SK-N-SH (cell line): ENCODE measurements around the gene CBR1. TPM values are rescaled to one million over a fixed set of nuclear protein-coding genes. Genes with fewer than 3 reads are reported as not detected.
A peak's percentile ranks its signal among the peaks of the same experiment; 100 is the strongest.

ENCODE experiments used
- CTCF ChIA-PET: fragments of 300-600, 350-600 bp; formaldehyde crosslinking; extraction: SDS; loops from one replicate; lab custom pipeline; 2021; lab: Yijun Ruan, JAX
- POLR2A ChIA-PET: fragments of 350-600 bp; sonication (Branson Sonifier 250); formaldehyde crosslinking; extraction: SDS; loops from one replicate; lab custom pipeline; 2020; ENCODE audit warnings: antibody characterized with exemption, inconsistent platforms; lab: Yijun Ruan, JAX
- DNase-seq: peaks from one replicate; pipeline ENCODE4 v3.0.0; 2012
- H2AFZ ChIP-seq: fragments of 200-600 bp; sonication (generic); 2 replicates; pipeline ENCODE4 v1.8.1; 2016; ENCODE audit warnings: antibody characterized with exemption, mild to moderate bottlenecking, low read depth
- H3F3A ChIP-seq: fragments of 200-600 bp; sonication (generic); replicated peaks from 2 replicates; pipeline ENCODE3; 2016; ENCODE audit warnings: antibody characterized with exemption, mild to moderate bottlenecking; ENCODE audit not compliant: insufficient read depth
- H3K27ac ChIP-seq, 2 experiments: fragments of 200-500 bp in 1 of 2; fragments of 200-600 bp in 1 of 2; sonication (Bioruptor generic) in 1 of 2; sonication (generic), shearing (Covaris generic) in 1 of 2; 2 replicates each; pipeline versions ENCODE4 v1.5.1 to v1.6.1; 2014 to 2016; ENCODE audit warnings: low read depth in 2 of 2, inconsistent platforms in 1 of 2, low read length in 1 of 2, mild to moderate bottlenecking in 1 of 2, mixed read lengths in 1 of 2
- H3K27me3 ChIP-seq: fragments of 200-600 bp; sonication (generic), shearing (Covaris generic); 2 replicates; pipeline ENCODE4 v1.6.1; 2016; ENCODE audit warnings: mixed run types; ENCODE audit not compliant: insufficient read depth
- H3K36me3 ChIP-seq, 2 experiments: fragments of 200-500 bp in 1 of 2; fragments of 200-600 bp in 1 of 2; sonication (Bioruptor generic) in 1 of 2; sonication (generic) in 1 of 2; replicated peaks in 1 of 2; 2 replicates each; pipeline versions ENCODE3 to v1.5.1; 2014 to 2016; ENCODE audit warnings: low read length in 1 of 2, mild to moderate bottlenecking in 1 of 2; ENCODE audit not compliant: insufficient read depth in 2 of 2, control insufficient read depth in 1 of 2
- H3K4me1 ChIP-seq, 2 experiments: fragments of 200-500 bp in 1 of 2; fragments of 200-600 bp in 1 of 2; sonication (Bioruptor generic) in 1 of 2; sonication (generic), shearing (Covaris generic) in 1 of 2; 2 replicates each; pipeline versions ENCODE4 v1.5.1 to v1.6.1; 2014 to 2016; ENCODE audit warnings: low read depth in 1 of 2, low read length in 1 of 2, mixed run types in 1 of 2; ENCODE audit not compliant: insufficient read depth in 2 of 2, control insufficient read depth in 1 of 2
- H3K4me2 ChIP-seq: fragments of 200-600 bp; sonication (generic), shearing (Covaris generic); 2 replicates; pipeline ENCODE4 v1.6.1; 2017; ENCODE audit warnings: mixed run types
- H3K4me3 ChIP-seq, 2 experiments: fragments of 200-500 bp in 1 of 2; fragments of 200-600 bp in 1 of 2; sonication (Bioruptor generic) in 1 of 2; sonication (generic), shearing (Covaris generic) in 1 of 2; 2 replicates each; pipeline versions ENCODE4 v1.5.1 to v1.8.1; 2014 to 2016; ENCODE audit warnings: low read depth in 2 of 2, inconsistent platforms in 1 of 2, low read length in 1 of 2, mild to moderate bottlenecking in 1 of 2, mixed read lengths in 1 of 2, moderate library complexity in 1 of 2
- H3K79me2 ChIP-seq: fragments of 200-600 bp; sonication (generic); 2 replicates; pipeline ENCODE4 v1.8.1; 2017; ENCODE audit warnings: mild to moderate bottlenecking; ENCODE audit not compliant: insufficient read depth
- H3K9ac ChIP-seq: fragments of 200-600 bp; sonication (generic); 2 replicates; pipeline ENCODE4 v1.6.1; 2017; ENCODE audit warnings: mixed run types
- H3K9me2 ChIP-seq: fragments of 200-600 bp; sonication (generic); 2 replicates; pipeline ENCODE4 v1.6.1; 2017; ENCODE audit warnings: mixed run types
- H3K9me3 ChIP-seq: fragments of 200-600 bp; sonication (generic); 2 replicates; pipeline ENCODE4 v1.6.1; 2017; ENCODE audit warnings: mixed run types, mild to moderate bottlenecking, moderate library complexity
- H4K20me1 ChIP-seq: fragments of 200-600 bp; sonication (generic); 2 replicates; pipeline ENCODE4 v1.6.1; 2017; ENCODE audit warnings: mild to moderate bottlenecking, mixed run types; ENCODE audit not compliant: insufficient read depth
- ELF1 ChIP-seq: IDR thresholded peaks from 2 replicates; pipeline ENCODE4 v1.4.0; 2012
- EP300 ChIP-seq, 2 experiments: IDR thresholded peaks; 2 replicates each; pipeline versions ENCODE4 v1.4.0 to v1.6.1; 2012; ENCODE audit warnings: borderline replicate concordance in 1 of 2, low read depth in 1 of 2, low read length in 1 of 2
- EZH2phosphoT487 ChIP-seq: fragments of 200-600 bp; sonication (generic); IDR thresholded peaks from 2 replicates; pipeline ENCODE4 v1.6.1; 2017; ENCODE audit warnings: low read depth, mixed run types, mild to moderate bottlenecking, antibody characterized with exemption, moderate library complexity, borderline replicate concordance
- FOSL2 ChIP-seq: IDR thresholded peaks from 2 replicates; pipeline ENCODE4 v1.4.0; 2012; ENCODE audit warnings: low read depth, mild to moderate bottlenecking, moderate library complexity, borderline replicate concordance
- FOXM1 ChIP-seq: IDR thresholded peaks from 2 replicates; pipeline ENCODE4 v1.4.0; 2012; ENCODE audit warnings: low read depth, mild to moderate bottlenecking
- GABPA ChIP-seq: IDR thresholded peaks from 2 replicates; pipeline ENCODE4 v1.4.0; 2012; ENCODE audit warnings: low read depth, mild to moderate bottlenecking
- GATA2 ChIP-seq: sonication (generic); formaldehyde crosslinking; IDR thresholded peaks from 2 replicates; pipeline ENCODE4 v1.5.0; 2020; ENCODE audit warnings: mild to moderate bottlenecking, missing genetic modification reagents
- JUND ChIP-seq: IDR thresholded peaks from 2 replicates; pipeline ENCODE4 v1.4.0; 2012
- MEF2A ChIP-seq: IDR thresholded peaks from 2 replicates; pipeline ENCODE4 v1.4.0; 2012; ENCODE audit warnings: low read depth, borderline replicate concordance
- NFIC ChIP-seq: IDR thresholded peaks from 2 replicates; pipeline ENCODE4 v1.4.0; 2012; ENCODE audit warnings: borderline replicate concordance
- NRF1 ChIP-seq: IDR thresholded peaks from 2 replicates; pipeline ENCODE4 v1.6.1; 2012; ENCODE audit warnings: low read depth, mild to moderate bottlenecking, low read length
- RCOR1 ChIP-seq: fragments of 150-350 bp; IDR thresholded peaks from 2 replicates; pipeline ENCODE4 v1.6.1; 2017; ENCODE audit warnings: antibody characterized with exemption, low read length
- RXRA ChIP-seq: IDR thresholded peaks from 2 replicates; pipeline ENCODE4 v1.4.0; 2012; ENCODE audit warnings: low read depth, mild to moderate bottlenecking, borderline replicate concordance
- SIN3A ChIP-seq: IDR thresholded peaks from 2 replicates; pipeline ENCODE4 v1.6.1; 2012; ENCODE audit warnings: low read depth, mild to moderate bottlenecking, low read length, moderate library complexity, borderline replicate concordance
- SMC3 ChIP-seq: IDR thresholded peaks from 2 replicates; pipeline ENCODE4 v1.6.1; 2012; ENCODE audit warnings: low read depth, low read length, improper control_type of control experiment
- TCF12 ChIP-seq: IDR thresholded peaks from 2 replicates; pipeline ENCODE4 v1.4.0; 2012
- YY1 ChIP-seq: IDR thresholded peaks from 2 replicates; pipeline ENCODE4 v1.4.0; 2012; ENCODE audit warnings: low read depth, mild to moderate bottlenecking
- WGBS: methylation state at CpG from one replicate; pipeline ENCODE4 v1.1.6; 2017; ENCODE audit warnings: low lambda C conversion rate; 5-methylcytosine and 5-hydroxymethylcytosine counted together
- polyA plus RNA-seq, 3 experiments: library from polyadenylated mRNA; depleted of rRNA; stranded (reverse); fragments of >200 nt; gene quantifications; 2 replicates each; pipeline ENCODE4 v1.2.3, GENCODE V29; 2012
- TF ChIP-seq, protein P1 (sequence below): fragments of 150-350 bp; IDR thresholded peaks from 2 replicates; pipeline ENCODE4 v1.6.1; 2016; ENCODE audit warnings: mild to moderate bottlenecking, low read depth, low read length
- TF ChIP-seq, protein P2 (sequence below): IDR thresholded peaks from 2 replicates; pipeline ENCODE4 v1.4.0; 2012; ENCODE audit warnings: low read depth, borderline replicate concordance
- TF ChIP-seq, protein P3 (sequence below): fragments of 150-350 bp; IDR thresholded peaks from 2 replicates; pipeline ENCODE4 v1.6.1; 2017; ENCODE audit warnings: antibody characterized with exemption, low read length, low read depth, borderline replicate concordance
- TF ChIP-seq, protein P4 (sequence below): IDR thresholded peaks from 2 replicates; pipeline ENCODE4 v1.6.1; 2012; ENCODE audit warnings: mild to moderate bottlenecking, low read depth, low read length, moderate library complexity

CBR1 gene
- polyA plus RNA-seq, 1 of the 3 experiments (the other 2 are of a cell fraction), result 136 TPM

DNA sequence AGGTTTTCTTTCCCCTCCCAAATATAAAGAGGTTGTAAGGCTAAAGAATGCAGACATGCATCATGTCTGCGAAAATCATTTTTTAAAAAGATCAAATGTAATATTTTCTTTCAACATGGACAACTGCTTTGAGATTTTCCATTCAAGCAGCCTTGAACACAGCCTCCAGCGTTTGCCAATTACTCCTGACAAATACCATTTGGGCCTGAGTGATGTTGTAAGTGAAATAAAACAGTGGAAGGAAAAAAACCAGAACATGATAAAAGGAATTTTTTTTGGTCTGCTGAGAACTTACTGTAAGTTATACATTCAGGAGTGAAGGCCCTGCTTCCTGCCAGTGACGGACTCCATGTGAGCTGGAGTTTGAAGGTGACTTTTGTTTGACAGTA, 46.7 kb upstream of the CBR1 start:
- Histone ChIP-seq H3K9me2 (no peaks in the 10 kb centered on the region), H3K9me3 (no peaks in the 10 kb centered on the region), H4K20me1 (no peaks in the 10 kb centered on the region), H3K79me2 (no peaks in the 10 kb centered on the region), H3K36me3 (no peaks in the 10 kb centered on the region), H3K4me1 (peaks cover 0 to 9% of the 10 kb centered on the region in 2 experiments; a peak in 2 of 4 replicates), H3K27ac (peak overlapping the region in 1 of 2 experiments; percentile 80; a peak in 2 of 4 replicates), H3K27me3 (no peaks in the 10 kb centered on the region; the same call in 1 of the 2 replicates), H3F3A (no peaks in the 10 kb centered on the region), H3K4me3 (no peak overlapping the region), H3K9ac (no peak overlapping the region), H2AFZ (0 out of 2 replicates have a peak overlapping the region, but pooled peaks have one; percentile 32), H3K4me2 (no peak overlapping the region)
- WGBS, result 28% methylated on average over 3 of the region's 3 CpGs
- ChIA-PET POLR2A (no interaction called here), CTCF (interaction anchor here (0.9 to 2.8 kb wide), 8 partner anchors 13 to 1335 kb away, joined by 3 to 8 read pairs (median 5); no protein-coding TSS in a partner anchor)
- TF ChIP-seq RCOR1, result 0 out of 2 replicates have a peak, but pooled peaks have one; percentile 16
- peak in 1 of 2 experiments; percentile 62; a peak in 1 of 4 replicates for TF ChIP-seq EP300 (IDR thresholded peaks at IDR 0.05; ENCODE audit: borderline replicate concordance in 1 of 2, low read depth in 1 of 2, low read length in 1 of 2)
- peak; percentile 48 for TF ChIP-seq TCF12
- TF ChIP-seq EZH2phosphoT487, result no peak
- peak; percentile 42 for DNase-seq

DNA sequence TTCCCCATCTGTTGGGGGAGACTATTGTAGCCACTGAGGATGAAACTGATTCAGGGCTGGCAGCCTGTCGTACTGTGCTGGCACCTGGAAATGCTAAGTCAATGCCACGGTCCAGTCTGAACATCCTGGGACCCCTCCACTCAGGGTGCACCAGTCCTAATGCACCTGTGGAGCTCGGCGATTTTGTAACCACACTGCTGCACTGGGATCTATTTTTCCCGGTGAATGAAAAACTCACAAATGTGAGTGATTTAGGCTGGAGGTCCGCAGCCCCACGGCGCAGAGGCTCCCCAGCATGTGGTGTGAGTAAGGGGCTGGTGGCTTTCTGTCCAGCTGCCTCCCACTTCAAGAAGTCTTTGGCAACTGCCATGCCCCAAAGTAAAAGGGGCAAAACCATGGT, 45.0 kb upstream of the CBR1 start:
- CTCF ChIA-PET, result interaction anchor here (0.6 to 2.7 kb wide), 4 partner anchors 10 to 1331 kb away, joined by 3 to 7 read pairs (median 6); no protein-coding TSS in a partner anchor
- H3F3A ChIP-seq, result no peaks in the 10 kb centered on the region
- no peak overlapping the region for H3K9ac ChIP-seq
- H3K9me2 ChIP-seq, result no peaks in the 10 kb centered on the region
- 91% methylated on average over 8 of the region's 8 CpGs for WGBS
- H3K79me2 ChIP-seq, result no peaks in the 10 kb centered on the region
- no peaks in the 10 kb centered on the region for H3K9me3 ChIP-seq
- POLR2A ChIA-PET, result no interaction called here
- H3K4me2 ChIP-seq, result no peak overlapping the region
- H3K27ac ChIP-seq, result no peak overlapping the region
- H4K20me1 ChIP-seq, result no peaks in the 10 kb centered on the region
- H3K4me3 ChIP-seq, result no peak overlapping the region
- no peak for DNase-seq
- no peaks in the 10 kb centered on the region for H3K36me3 ChIP-seq
- peaks cover 0 to 12% of the 10 kb centered on the region in 2 experiments; a peak in 2 of 4 replicates for H3K4me1 ChIP-seq
- no peak overlapping the region for H2AFZ ChIP-seq
- H3K27me3 ChIP-seq, result no peaks in the 10 kb centered on the region
- no peak for TF ChIP-seq RXRA
- TF ChIP-seq, protein P1, sequence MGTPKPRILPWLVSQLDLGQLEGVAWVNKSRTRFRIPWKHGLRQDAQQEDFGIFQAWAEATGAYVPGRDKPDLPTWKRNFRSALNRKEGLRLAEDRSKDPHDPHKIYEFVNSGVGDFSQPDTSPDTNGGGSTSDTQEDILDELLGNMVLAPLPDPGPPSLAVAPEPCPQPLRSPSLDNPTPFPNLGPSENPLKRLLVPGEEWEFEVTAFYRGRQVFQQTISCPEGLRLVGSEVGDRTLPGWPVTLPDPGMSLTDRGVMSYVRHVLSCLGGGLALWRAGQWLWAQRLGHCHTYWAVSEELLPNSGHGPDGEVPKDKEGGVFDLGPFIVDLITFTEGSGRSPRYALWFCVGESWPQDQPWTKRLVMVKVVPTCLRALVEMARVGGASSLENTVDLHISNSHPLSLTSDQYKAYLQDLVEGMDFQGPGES, result no peak
- TF ChIP-seq YY1, result no peak
- TF ChIP-seq GABPA, result no peak
- no peak for TF ChIP-seq EZH2phosphoT487
- TF ChIP-seq GATA2 (CRISPR knock-in tag), result no peak
- TF ChIP-seq MEF2A, result no peak
- no peak for TF ChIP-seq SIN3A
- TF ChIP-seq SMC3, result no peak
- no peak for TF ChIP-seq FOXM1
- no peak for TF ChIP-seq EP300 (IDR thresholded peaks at IDR 0.05; ENCODE audit: borderline replicate concordance in 1 of 2, low read depth in 1 of 2, low read length in 1 of 2)
- no peak for TF ChIP-seq ELF1
- TF ChIP-seq, protein P2, sequence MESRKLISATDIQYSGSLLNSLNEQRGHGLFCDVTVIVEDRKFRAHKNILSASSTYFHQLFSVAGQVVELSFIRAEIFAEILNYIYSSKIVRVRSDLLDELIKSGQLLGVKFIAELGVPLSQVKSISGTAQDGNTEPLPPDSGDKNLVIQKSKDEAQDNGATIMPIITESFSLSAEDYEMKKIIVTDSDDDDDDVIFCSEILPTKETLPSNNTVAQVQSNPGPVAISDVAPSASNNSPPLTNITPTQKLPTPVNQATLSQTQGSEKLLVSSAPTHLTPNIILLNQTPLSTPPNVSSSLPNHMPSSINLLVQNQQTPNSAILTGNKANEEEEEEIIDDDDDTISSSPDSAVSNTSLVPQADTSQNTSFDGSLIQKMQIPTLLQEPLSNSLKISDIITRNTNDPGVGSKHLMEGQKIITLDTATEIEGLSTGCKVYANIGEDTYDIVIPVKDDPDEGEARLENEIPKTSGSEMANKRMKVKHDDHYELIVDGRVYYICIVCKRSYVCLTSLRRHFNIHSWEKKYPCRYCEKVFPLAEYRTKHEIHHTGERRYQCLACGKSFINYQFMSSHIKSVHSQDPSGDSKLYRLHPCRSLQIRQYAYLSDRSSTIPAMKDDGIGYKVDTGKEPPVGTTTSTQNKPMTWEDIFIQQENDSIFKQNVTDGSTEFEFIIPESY, result no peak
- TF ChIP-seq, protein P3, sequence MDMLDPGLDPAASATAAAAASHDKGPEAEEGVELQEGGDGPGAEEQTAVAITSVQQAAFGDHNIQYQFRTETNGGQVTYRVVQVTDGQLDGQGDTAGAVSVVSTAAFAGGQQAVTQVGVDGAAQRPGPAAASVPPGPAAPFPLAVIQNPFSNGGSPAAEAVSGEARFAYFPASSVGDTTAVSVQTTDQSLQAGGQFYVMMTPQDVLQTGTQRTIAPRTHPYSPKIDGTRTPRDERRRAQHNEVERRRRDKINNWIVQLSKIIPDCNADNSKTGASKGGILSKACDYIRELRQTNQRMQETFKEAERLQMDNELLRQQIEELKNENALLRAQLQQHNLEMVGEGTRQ, result no peak
- TF ChIP-seq FOSL2, result no peak
- no peak for TF ChIP-seq NRF1
- TF ChIP-seq JUND, result no peak
- TF ChIP-seq, protein P4, sequence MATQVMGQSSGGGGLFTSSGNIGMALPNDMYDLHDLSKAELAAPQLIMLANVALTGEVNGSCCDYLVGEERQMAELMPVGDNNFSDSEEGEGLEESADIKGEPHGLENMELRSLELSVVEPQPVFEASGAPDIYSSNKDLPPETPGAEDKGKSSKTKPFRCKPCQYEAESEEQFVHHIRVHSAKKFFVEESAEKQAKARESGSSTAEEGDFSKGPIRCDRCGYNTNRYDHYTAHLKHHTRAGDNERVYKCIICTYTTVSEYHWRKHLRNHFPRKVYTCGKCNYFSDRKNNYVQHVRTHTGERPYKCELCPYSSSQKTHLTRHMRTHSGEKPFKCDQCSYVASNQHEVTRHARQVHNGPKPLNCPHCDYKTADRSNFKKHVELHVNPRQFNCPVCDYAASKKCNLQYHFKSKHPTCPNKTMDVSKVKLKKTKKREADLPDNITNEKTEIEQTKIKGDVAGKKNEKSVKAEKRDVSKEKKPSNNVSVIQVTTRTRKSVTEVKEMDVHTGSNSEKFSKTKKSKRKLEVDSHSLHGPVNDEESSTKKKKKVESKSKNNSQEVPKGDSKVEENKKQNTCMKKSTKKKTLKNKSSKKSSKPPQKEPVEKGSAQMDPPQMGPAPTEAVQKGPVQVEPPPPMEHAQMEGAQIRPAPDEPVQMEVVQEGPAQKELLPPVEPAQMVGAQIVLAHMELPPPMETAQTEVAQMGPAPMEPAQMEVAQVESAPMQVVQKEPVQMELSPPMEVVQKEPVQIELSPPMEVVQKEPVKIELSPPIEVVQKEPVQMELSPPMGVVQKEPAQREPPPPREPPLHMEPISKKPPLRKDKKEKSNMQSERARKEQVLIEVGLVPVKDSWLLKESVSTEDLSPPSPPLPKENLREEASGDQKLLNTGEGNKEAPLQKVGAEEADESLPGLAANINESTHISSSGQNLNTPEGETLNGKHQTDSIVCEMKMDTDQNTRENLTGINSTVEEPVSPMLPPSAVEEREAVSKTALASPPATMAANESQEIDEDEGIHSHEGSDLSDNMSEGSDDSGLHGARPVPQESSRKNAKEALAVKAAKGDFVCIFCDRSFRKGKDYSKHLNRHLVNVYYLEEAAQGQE, result no peak
- TF ChIP-seq NFIC, result no peak
